H1 (cell line): ENCODE measurements around the gene MPST. TPM values are rescaled to one million over a fixed set of nuclear protein-coding genes. Genes with fewer than 3 reads are reported as not detected.

ENCODE experiments used
- CTCF ChIA-PET: fragments of 300-600 bp; sonication (Branson Sonifier 250); formaldehyde crosslinking; loops from one replicate; lab custom pipeline; 2021; ENCODE audit not compliant: partially characterized antibody; lab: Charles Lee
- POLR2A ChIA-PET: fragments of 300-600 bp; sonication (Branson Sonifier 250); formaldehyde crosslinking; loops from one replicate; lab custom pipeline; 2021; ENCODE audit warnings: inconsistent platforms; ENCODE audit not compliant: partially characterized antibody; lab: Charles Lee
- DNase-seq, 2 experiments: peaks; one replicate each; pipeline versions ENCODE4 v3.0.0 to v3.0.0-alpha.2; 2010 to 2022; ENCODE audit warnings: low spot score in 2 of 2, low read depth in 1 of 2, mixed read lengths in 1 of 2
- FAIRE-seq: peaks from 2 replicates; lab custom pipeline; 2011; peaks lifted over from hg19 to GRCh38; lab: Jason Lieb, UNC
- H2AFZ ChIP-seq: 2 replicates; pipeline ENCODE4 v1.8.1; 2012; ENCODE audit warnings: low read length, inconsistent platforms
- H2AK5ac ChIP-seq: 2 replicates; pipeline ENCODE4 v1.6.1; 2013; ENCODE audit warnings: low read depth, low read length
- H2BK120ac ChIP-seq: replicated peaks from 2 replicates; pipeline ENCODE3; 2013; ENCODE audit warnings: low read depth, low read length, inconsistent platforms
- H2BK12ac ChIP-seq: 2 replicates; pipeline ENCODE4 v1.6.1; 2013; ENCODE audit warnings: low read depth, low read length
- H2BK15ac ChIP-seq: 2 replicates; pipeline ENCODE4 v1.6.1; 2013; ENCODE audit warnings: low read length
- H2BK20ac ChIP-seq: 2 replicates; pipeline ENCODE4 v1.6.1; 2013; ENCODE audit warnings: low read length
- H2BK5ac ChIP-seq: 2 replicates; pipeline ENCODE4 v1.6.1; 2013; ENCODE audit warnings: low read depth, low read length
- H3K14ac ChIP-seq: 2 replicates; pipeline ENCODE4 v1.6.1; 2013; ENCODE audit warnings: inconsistent platforms; ENCODE audit not compliant: insufficient read length
- H3K18ac ChIP-seq: 2 replicates; pipeline ENCODE4 v1.6.1; 2013; ENCODE audit warnings: low read length; ENCODE audit errors: extremely low read depth
- H3K23ac ChIP-seq: 2 replicates; pipeline ENCODE4 v1.6.1; 2013; ENCODE audit warnings: inconsistent platforms; ENCODE audit not compliant: insufficient read length
- H3K23me2 ChIP-seq: 2 replicates; pipeline ENCODE4 v1.6.1; 2013; ENCODE audit warnings: low read depth, low read length
- H3K27ac ChIP-seq: 2 replicates; pipeline ENCODE4 v1.6.1; 2011; ENCODE audit warnings: low read depth, low read length, inconsistent platforms
- H3K27me3 ChIP-seq, 4 experiments: replicated peaks in 1 of 4; 1 replicate in 1 of 4; 2 replicates in 3 of 4; pipeline versions ENCODE4 v1.6.1 to v1.8.1; 2011 to 2013; ENCODE audit warnings: low read length in 3 of 4, mild to moderate bottlenecking in 3 of 4, inconsistent platforms in 2 of 4, mixed read lengths in 2 of 4, moderate library complexity in 1 of 4; ENCODE audit not compliant: control insufficient read depth in 3 of 4, insufficient read depth in 3 of 4; ENCODE audit errors: extremely low read depth in 1 of 4
- H3K36me3 ChIP-seq, 4 experiments: 2 replicates each; pipeline versions ENCODE4 v1.6.1 to v1.8.1; 2011 to 2013; ENCODE audit warnings: mild to moderate bottlenecking in 4 of 4, low read length in 3 of 4, moderate library complexity in 2 of 4, control low read depth in 1 of 4, inconsistent platforms in 1 of 4; ENCODE audit not compliant: insufficient read depth in 4 of 4, control insufficient read depth in 2 of 4
- H3K4ac ChIP-seq: replicated peaks from 2 replicates; pipeline ENCODE3; 2013; ENCODE audit warnings: low read length, low read depth, mixed read lengths, inconsistent platforms; ENCODE audit not compliant: insufficient read length
- H3K4me1 ChIP-seq, 4 experiments: replicated peaks in 1 of 4; 1 replicate in 1 of 4; 2 replicates in 3 of 4; pipeline versions ENCODE4 v1.6.1 to v1.8.1; 2011 to 2013; ENCODE audit warnings: low read length in 3 of 4, inconsistent platforms in 2 of 4, mixed read lengths in 1 of 4; ENCODE audit not compliant: insufficient read depth in 4 of 4, control insufficient read depth in 3 of 4
- H3K4me2 ChIP-seq, 2 experiments: 2 replicates each; pipeline versions ENCODE4 v1.6.1 to v1.8.1; 2011 to 2013; ENCODE audit warnings: low read depth in 2 of 2, low read length in 2 of 2, control low read depth in 1 of 2, inconsistent platforms in 1 of 2, mild to moderate bottlenecking in 1 of 2; ENCODE audit not compliant: insufficient read depth in 1 of 2
- H3K4me3 ChIP-seq, 4 experiments: fragments of 200-600, 300-600 bp in 1 of 4; sonication (generic), shearing (Covaris generic), sonication (Bioruptor Twin) in 1 of 4; 2 replicates each; pipeline versions ENCODE4 v1.5.1 to v1.8.1; 2011 to 2016; ENCODE audit warnings: low read length in 4 of 4, low read depth in 3 of 4, control low read depth in 2 of 4, inconsistent platforms in 2 of 4, mild to moderate bottlenecking in 2 of 4, mixed read lengths in 1 of 4, moderate library complexity in 1 of 4; ENCODE audit not compliant: insufficient read depth in 2 of 4; ENCODE audit errors: extremely low read depth in 1 of 4
- H3K56ac ChIP-seq: replicated peaks from 2 replicates; pipeline ENCODE3; 2013; ENCODE audit warnings: low read depth, mild to moderate bottlenecking, mixed read lengths, low read length, inconsistent platforms; ENCODE audit not compliant: insufficient read length
- H3K79me1 ChIP-seq: 2 replicates; pipeline ENCODE4 v1.6.1; 2013; ENCODE audit warnings: low read depth, low read length, control low read depth
- H3K79me2 ChIP-seq, 2 experiments: 2 replicates each; pipeline versions ENCODE4 v1.6.1 to v1.8.1; 2012 to 2013; ENCODE audit warnings: low read length in 2 of 2, mild to moderate bottlenecking in 2 of 2, inconsistent platforms in 1 of 2; ENCODE audit not compliant: insufficient read depth in 2 of 2, control insufficient read depth in 1 of 2
- H3K9ac ChIP-seq, 4 experiments: replicated peaks in 1 of 4; 1 replicate in 1 of 4; 2 replicates in 3 of 4; pipeline versions ENCODE4 v1.6.1 to v1.8.1; 2011 to 2013; ENCODE audit warnings: low read depth in 3 of 4, low read length in 3 of 4, control low read depth in 2 of 4, mild to moderate bottlenecking in 2 of 4, moderate library complexity in 2 of 4, inconsistent platforms in 1 of 4; ENCODE audit errors: extremely low read depth in 1 of 4
- H3K9me3 ChIP-seq, 2 experiments: 2 replicates each; pipeline versions ENCODE4 v1.6.1 to v1.8.1; 2012 to 2013; ENCODE audit warnings: mild to moderate bottlenecking in 2 of 2, moderate library complexity in 2 of 2, control low read depth in 1 of 2, inconsistent platforms in 1 of 2, low read depth in 1 of 2, low read length in 1 of 2, mixed read lengths in 1 of 2; ENCODE audit not compliant: insufficient read depth in 2 of 2
- H4K20me1 ChIP-seq, 2 experiments: replicated peaks in 1 of 2; 2 replicates each; pipeline versions ENCODE3 to v1.8.1; 2011 to 2013; ENCODE audit warnings: inconsistent platforms in 2 of 2, low read length in 2 of 2, mild to moderate bottlenecking in 1 of 2; ENCODE audit not compliant: insufficient read depth in 2 of 2, control insufficient read depth in 1 of 2
- H4K5ac ChIP-seq: 2 replicates; pipeline ENCODE4 v1.6.1; 2013; ENCODE audit warnings: low read length, low read depth, mixed read lengths, inconsistent platforms; ENCODE audit not compliant: insufficient read length
- H4K8ac ChIP-seq: 2 replicates; pipeline ENCODE4 v1.8.0; 2013; ENCODE audit warnings: mild to moderate bottlenecking, moderate library complexity, low read length, inconsistent platforms; ENCODE audit not compliant: insufficient read depth; ENCODE audit errors: extremely low read depth
- H4K91ac ChIP-seq: replicated peaks from 2 replicates; pipeline ENCODE3; 2013; ENCODE audit warnings: low read length, mixed read lengths, inconsistent platforms; ENCODE audit not compliant: insufficient read length
- ATF3 ChIP-seq: IDR thresholded peaks from 2 replicates; pipeline ENCODE4 v1.6.1; 2011; ENCODE audit warnings: low read depth, mild to moderate bottlenecking, low read length; ENCODE audit not compliant: insufficient read depth
- CBX5 ChIP-seq: fragments of 300-800, 300-1000 bp; sonication (generic); IDR thresholded peaks from 2 replicates; pipeline ENCODE4 v1.7.1; 2016; ENCODE audit warnings: antibody characterized with exemption, low read length, low read depth
- CTCF ChIP-seq, 3 experiments: IDR thresholded peaks; 1 replicate in 2 of 3; 2 replicates in 1 of 3; pipeline versions ENCODE4 v1.5.1 to v1.6.1; 2011; ENCODE audit warnings: low read length in 3 of 3, mild to moderate bottlenecking in 3 of 3, inconsistent platforms in 2 of 3, low read depth in 1 of 3, moderate library complexity in 1 of 3; ENCODE audit not compliant: insufficient read depth in 1 of 3; ENCODE audit errors: control extremely low read depth in 1 of 3
- E2F6 ChIP-seq: IDR thresholded peaks from 2 replicates; pipeline ENCODE4 v1.6.1; 2012; ENCODE audit warnings: inconsistent platforms
- JUN ChIP-seq: IDR thresholded peaks from 2 replicates; pipeline ENCODE4 v1.6.1; 2011; ENCODE audit warnings: low read depth, mild to moderate bottlenecking, improper control_type of control experiment, low read length
- RFX5 ChIP-seq: IDR thresholded peaks from 2 replicates; pipeline ENCODE4 v1.6.1; 2011; ENCODE audit warnings: low read depth, low read length, improper control_type of control experiment, borderline replicate concordance
- ZNF274 ChIP-seq: IDR thresholded peaks from 2 replicates; pipeline ENCODE4 v1.7.0; 2012; ENCODE audit warnings: low read length, borderline replicate concordance; ENCODE audit errors: extremely low read depth
- WGBS, 2 experiments: shearing (Covaris generic) in 1 of 2; methylation state at CpG; one replicate each; pipeline versions ENCODE4 v1.1.6 to v1.1.7; 2013 to 2015; ENCODE audit warnings: low lambda C conversion rate in 2 of 2, mixed read lengths in 2 of 2, inconsistent platforms in 1 of 2, low coverage in 1 of 2, missing lambda C conversion rate in 1 of 2; ENCODE audit not compliant: insufficient replicate concordance in 2 of 2, insufficient coverage in 1 of 2, insufficient read length in 1 of 2; ENCODE audit errors: extremely low coverage in 1 of 2, missing lambda C conversion rate in 1 of 2; 5-methylcytosine and 5-hydroxymethylcytosine counted together
- polyA plus RNA-seq, 7 experiments: library from polyadenylated mRNA; depleted of rRNA in 3 of 7; stranded (reverse) in 5 of 7; unstranded in 2 of 7; fragments of >200 nt in 5 of 7; fragments of 200-250 nt in 2 of 7; gene quantifications; 1 replicate in 5 of 7; 2 replicates in 1 of 7; 4 replicates in 1 of 7; pipeline versions ENCODE4 v1.2.1 to v1.2.3, GENCODE V29; 2011 to 2013; ENCODE audit warnings: missing spikeins in 2 of 7, mixed read lengths in 2 of 7
- total RNA-seq: library from RNA; stranded (reverse); fragmentation: NEBNext Ultra II Directional; extraction: Animal tissue kit (Norgen Biotek cat#: 25700); gene quantifications from 2 replicates; pipeline ENCODE4 v1.2.1, GENCODE V29; 2021

The MPST gene
- total and polyA plus RNA-seq, 2 of the 8 experiments (the other 6 are each of a cell fraction or from before 2014, with no cell fraction given): 86.0 to 124 TPM

- Histone ChIP-seq H3K36me3 (peaks cover 0 to 8% (median 2%) of the 10 kb centered on the region in 4 experiments; a peak in 4 of 8 replicates), H4K8ac (no peak overlapping the region), H2BK15ac (no peak overlapping the region), H4K91ac (no peak overlapping the region), H3K23me2 (no peaks in the 10 kb centered on the region; the same call in 1 of the 2 replicates), H3K14ac (no peak overlapping the region), H2BK120ac (no peak overlapping the region), H4K5ac (no peak overlapping the region), H2AK5ac (no peak overlapping the region), H3K79me1 (no peaks in the 10 kb centered on the region), H3K4me1 (peaks cover 0 to 20% (median 12%) of the 10 kb centered on the region in 4 experiments; a peak in 6 of 7 replicates), H3K18ac (no peak overlapping the region; the same call in 1 of the 2 replicates), H3K9ac (no peak overlapping the region), H3K56ac (no peak overlapping the region), H3K79me2 (no peaks in the 10 kb centered on the region), H3K4me3 (no peak overlapping the region), H2BK5ac (no peak overlapping the region), H3K27ac (no peak overlapping the region), H2BK12ac (no peak overlapping the region), H3K9me3 (no peaks in the 10 kb centered on the region), H2BK20ac (no peak overlapping the region), H3K27me3 (peaks cover 0 to 15% (median 12%) of the 10 kb centered on the region in 4 experiments; a peak in 5 of 7 replicates), H3K23ac (no peak overlapping the region), H2AFZ (no peak overlapping the region), H3K4ac (no peak overlapping the region), H3K4me2 (no peak overlapping the region), H4K20me1 (peaks cover 0 to 10% of the 10 kb centered on the region in 2 experiments)
- 82% methylated on average over 10 of the region's 10 CpGs; no CpG with 5 or more reads in 1 of the 2 experiments for WGBS, 2 experiments
- no peak for DNase-seq
- no peak for FAIRE-seq
- ChIA-PET CTCF (interaction anchor here (1.5 kb wide), 1 partner anchor 29 kb away, joined by 4 read pairs; no protein-coding TSS in a partner anchor), POLR2A (interaction anchor here (1.0 to 1.1 kb wide), 3 partner anchors 10 to 43 kb away, joined by 3 to 4 read pairs (median 4); partner anchors contain the start of gene KCTD17)
- no peak for TF ChIP-seq CTCF (IDR thresholded peaks at IDR 0.05; ENCODE audit: control extremely low read depth in 1 of 3, insufficient read depth in 1 of 3, low read depth in 1 of 3, low read length in 3 of 3)
- no peak for TF ChIP-seq ATF3
- no peak for TF ChIP-seq CBX5
- no peak for TF ChIP-seq RFX5
- TF ChIP-seq JUN: no peak
- TF ChIP-seq E2F6: no peak
- TF ChIP-seq ZNF274: no peak
Observed at GRCh38 chr22:37061611-37062375, 42.3 kb downstream of the MPST start.
